NCI-H748 treated with DMSO at 0.1 percent for 48 hours (cell line): ENCODE data around the gene THOC2.
"Not testable (repeated sequence)": the region's sequence is repeated elsewhere in the genome, so short reads cannot be mapped to it uniquely, and the experiment has no call there.

Experiments
- DNase-seq: peaks from one replicate; lab custom pipeline; 2025; lab: John Stamatoyannopoulos, UW

The THOC2 gene

GRCh38 chrX:123664467-123665167 lies 68.2 kb downstream of the THOC2 start:
- not testable (repeated sequence) for DNase-seq

DNA sequence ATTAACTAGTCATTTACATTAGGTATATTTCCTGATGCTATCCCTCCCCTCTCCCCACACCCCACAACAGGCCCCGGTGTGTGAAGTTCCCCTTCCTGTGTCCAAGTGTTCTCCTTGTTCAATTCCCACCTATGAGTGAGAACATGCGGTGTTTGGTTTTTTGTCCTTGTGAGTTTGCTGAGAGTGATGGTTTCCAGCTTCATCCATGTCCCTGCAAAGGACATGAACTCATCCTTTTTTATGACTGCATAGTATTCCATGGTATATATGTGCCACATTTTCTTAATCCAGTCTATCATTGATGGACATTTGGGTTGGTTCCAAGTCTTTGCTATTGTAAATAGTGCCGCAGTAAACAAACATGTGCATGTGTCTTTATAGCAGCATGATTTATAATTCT lies 69.1 kb downstream of the THOC2 start:
- not testable (repeated sequence) for DNase-seq

GRCh38 chrX:123656507-123656906 lies 76.3 kb downstream of the THOC2 start:
- not testable (repeated sequence) for DNase-seq

DNA sequence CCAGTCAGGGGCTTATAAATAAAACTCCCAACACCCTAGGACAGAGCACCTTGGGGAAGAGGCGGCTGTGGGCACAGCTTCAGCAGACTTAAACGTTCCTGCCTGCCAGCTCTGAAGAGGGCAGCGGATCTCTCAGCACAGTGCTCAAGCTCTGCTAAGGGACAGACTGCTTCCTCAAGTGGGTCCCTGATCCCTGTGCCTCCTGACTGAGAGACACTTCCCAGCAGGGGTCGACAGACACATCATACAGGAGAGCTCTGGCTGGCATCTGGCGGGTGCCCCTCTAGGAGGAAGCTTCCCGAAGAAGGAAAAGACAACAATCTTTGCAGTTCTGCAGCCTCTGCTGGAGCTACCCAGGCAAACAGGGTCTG lies 84.1 kb downstream of the THOC2 start:
- DNase-seq = not testable (repeated sequence)

DNA sequence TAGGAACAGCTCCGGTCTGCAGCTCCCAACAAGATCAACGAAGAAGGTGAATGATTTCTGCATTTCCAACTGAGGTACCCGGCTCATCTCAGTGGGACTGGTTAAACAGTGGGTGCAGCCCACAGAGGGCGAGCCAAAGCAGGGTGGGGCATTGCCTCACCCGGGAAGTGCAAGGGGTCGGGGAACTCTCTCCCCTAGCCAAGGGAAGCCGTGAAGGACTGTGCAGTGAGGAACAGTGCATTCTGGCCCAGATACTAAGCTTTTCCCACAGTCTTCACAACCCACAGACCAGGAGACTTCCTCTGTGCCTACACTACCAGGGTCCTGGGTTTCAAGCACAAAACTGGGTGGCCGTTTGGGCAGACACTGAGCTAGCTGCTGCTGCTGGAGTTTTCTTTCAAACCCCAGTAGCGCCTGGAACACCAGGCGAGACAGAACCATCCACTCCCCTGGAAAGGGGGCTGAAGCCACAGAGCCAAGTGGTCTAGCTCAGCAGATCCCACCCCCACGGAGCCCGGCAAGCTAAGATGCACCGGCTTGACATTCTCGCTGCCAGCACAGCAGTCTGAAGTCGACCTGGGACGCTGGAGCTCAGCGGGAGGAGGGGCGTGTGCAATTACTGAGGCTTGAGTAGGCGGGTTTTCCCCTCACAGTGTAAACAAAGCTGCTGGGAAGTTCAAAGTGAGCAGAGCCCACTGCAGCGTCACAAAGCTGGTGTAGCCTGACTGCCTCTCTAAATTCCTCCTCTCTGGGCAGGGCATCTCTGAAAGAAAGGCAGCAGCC lies 84.6 kb downstream of the THOC2 start:
- peak; percentile 35 for DNase-seq

GRCh38 chrX:123647244-123647643 lies 85.6 kb downstream of the THOC2 start:
- DNase-seq = no peak

GRCh38 chrX:123629502-123629901 lies 103.3 kb downstream of the THOC2 start:
- no peak for DNase-seq

GRCh38 chrX:123626962-123627361 lies 105.9 kb downstream of the THOC2 start:
- no peak for DNase-seq

DNA sequence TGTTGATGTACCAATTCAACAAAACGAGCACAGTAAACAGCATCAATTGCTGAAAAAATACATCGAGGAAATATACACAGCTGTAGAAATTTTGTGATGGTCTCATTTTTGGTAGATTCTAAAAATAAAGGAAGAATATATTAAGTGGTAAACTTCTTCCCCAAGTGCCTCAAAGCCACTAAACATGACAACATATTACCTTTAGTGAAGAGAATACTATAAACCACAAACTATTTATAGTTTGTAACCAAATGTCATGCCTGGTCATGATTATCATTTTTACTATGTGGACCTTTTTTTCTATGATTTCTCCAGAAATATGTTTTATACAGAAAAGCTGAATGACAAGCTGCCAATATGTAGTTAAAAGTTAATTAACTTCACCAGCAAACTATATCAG lies 106.9 kb downstream of the THOC2 start:
- no peak for DNase-seq

DNA sequence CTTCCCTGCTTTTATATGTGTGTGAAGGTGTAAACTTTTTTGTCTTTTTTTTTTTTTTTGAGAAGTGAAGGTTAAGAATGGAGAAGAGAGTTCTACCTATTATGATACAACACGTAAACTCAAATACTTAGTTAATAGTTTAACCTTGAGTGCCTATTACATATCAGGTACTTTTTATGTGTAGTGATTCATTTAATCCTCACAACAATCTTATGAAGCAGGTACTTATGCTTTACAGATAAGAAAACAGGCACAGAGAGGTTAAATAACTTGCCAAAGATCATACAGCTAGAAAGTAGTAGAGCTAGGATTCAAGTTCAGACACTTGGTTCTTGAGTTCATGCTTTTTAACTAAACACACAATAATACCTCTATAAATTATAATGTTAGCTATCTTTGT lies 107.4 kb downstream of the THOC2 start:
- DNase-seq = no peak

GRCh38 chrX:123617007-123617406 lies 115.8 kb downstream of the THOC2 start:
- no peak for DNase-seq

- DNase-seq = no peak
These were observed 121.9 kb downstream of the THOC2 start for GRCh38 chrX:123610915-123611314.

- no peak for DNase-seq
These were observed 125.0 kb downstream of the THOC2 start for GRCh38 chrX:123607806-123608205.

DNA sequence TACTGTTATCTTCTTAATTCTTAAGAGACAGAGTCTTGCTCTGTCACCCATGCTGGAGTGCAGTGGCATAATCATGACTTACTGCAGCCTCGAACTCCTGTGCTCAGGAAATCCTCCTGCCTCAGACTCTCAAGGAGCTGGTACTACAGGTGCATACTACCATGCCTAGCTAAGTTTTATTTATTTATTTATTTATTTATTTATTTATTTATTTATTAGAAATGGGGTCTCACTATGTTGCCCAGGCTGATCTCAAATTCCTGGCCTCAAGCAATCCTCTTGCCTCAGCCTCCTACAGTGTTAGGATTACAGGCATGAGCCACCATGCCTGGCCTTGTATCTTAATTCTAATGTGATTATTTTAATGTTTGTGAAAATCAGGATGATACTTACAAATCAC lies 125.6 kb downstream of the THOC2 start:
- no peak for DNase-seq

- DNase-seq = no peak
These were observed 129.4 kb downstream of the THOC2 start for GRCh38 chrX:123603491-123603890.

DNA sequence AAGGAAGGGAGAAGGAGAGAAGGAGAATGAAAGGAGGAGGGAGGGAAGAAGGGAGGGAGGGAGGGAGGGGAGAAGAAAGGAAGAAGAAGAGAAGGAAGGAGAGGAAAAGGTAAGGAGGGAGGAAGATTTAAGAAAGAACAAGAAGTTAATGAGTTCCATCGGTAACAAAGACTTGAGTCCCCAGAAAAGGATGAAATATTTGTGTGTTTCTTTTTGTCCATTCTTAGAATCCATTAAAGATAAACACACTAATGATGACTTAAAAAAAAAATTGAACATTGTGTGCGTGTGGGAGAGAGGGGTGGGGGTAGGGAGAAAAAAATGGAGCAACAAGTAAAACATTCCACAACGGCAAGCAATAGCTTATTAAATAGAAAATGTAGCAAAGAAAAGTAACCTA lies 131.4 kb downstream of the THOC2 start:
- no peak for DNase-seq

- no peak for DNase-seq
These were observed 132.7 kb downstream of the THOC2 start for GRCh38 chrX:123600181-123600580.

DNA sequence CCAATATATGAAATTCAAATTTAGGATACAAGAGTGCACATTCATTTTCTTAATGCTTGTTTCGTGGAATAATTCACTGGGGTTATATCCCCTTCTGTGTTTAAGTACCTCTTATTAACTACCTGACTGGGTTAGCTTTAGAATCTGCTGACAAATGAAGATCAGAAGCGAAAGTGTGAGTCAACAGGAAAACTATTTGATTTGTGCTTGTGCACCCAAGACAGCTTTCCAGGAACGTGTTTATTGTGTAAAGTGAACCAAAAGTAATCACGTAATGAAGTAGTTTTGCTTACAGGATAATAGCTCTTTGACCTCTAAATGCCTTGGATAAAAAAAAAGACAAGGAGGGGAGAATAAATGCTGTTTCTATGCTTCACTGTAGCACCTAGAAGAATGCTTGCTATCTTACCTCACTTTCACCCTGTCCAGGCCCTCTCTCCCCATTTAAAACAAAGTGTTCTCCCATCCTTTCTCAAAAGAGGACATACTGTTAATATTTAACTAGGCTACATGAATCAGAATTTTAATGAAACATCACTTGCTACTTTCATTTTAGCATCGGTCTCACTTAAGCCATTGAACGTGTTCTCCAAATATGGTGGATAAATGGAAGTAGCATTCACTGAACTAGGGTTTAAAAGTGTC lies 141.9 kb downstream of the THOC2 start:
- DNase-seq = no peak

DNA sequence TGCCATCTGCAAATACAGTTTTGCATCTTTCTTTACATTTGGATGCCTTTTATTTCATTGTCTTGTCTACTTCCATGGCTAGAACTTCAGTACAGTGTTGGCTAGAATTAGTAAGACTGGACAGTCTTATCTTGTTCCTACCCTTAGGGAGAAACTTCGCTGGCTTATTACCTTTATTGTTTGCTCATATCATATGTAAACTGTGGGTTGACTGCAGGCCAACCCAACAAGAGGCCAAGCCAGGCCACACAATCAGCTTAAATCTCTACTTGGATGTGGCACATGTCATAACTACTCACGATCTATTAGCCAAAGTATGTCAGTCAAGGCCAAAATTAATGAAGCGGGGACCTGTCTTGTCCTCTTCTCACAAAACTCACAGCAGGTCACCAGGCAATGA lies 144.1 kb downstream of the THOC2 start:
- DNase-seq = no peak

GRCh38 chrX:123581586-123581985 lies 151.3 kb downstream of the THOC2 start:
- no peak for DNase-seq

GRCh38 chrX:123580792-123581191 lies 152.1 kb downstream of the THOC2 start:
- DNase-seq = no peak

- DNase-seq = not testable (repeated sequence)
These were observed 158.8 kb downstream of the THOC2 start for GRCh38 chrX:123574027-123574426.

GRCh38 chrX:123570011-123570590 lies 162.8 kb downstream of the THOC2 start:
- DNase-seq = no peak
